Esophagus squamous epithelium (tissue), 5 donors: ENCODE data around the gene LTBP1. TPM values are rescaled to one million over a fixed set of nuclear protein-coding genes. Genes with fewer than 3 reads are reported as not detected.
"Not testable (repeated sequence)": the region's sequence is repeated elsewhere in the genome, so short reads cannot be mapped to it uniquely, and the experiment has no call there.

Source experiments
- DNase-seq: peaks from one replicate; lab custom pipeline; 2025; lab: John Stamatoyannopoulos, UW
- H3K27ac ChIP-seq, 4 donors: fragments of 200-600 bp; sonication (generic); one replicate each; pipeline ENCODE4 v1.5.1; 2016 to 2019; ENCODE audit warnings: mild to moderate bottlenecking in 1 of 4
- H3K27me3 ChIP-seq, 4 donors: fragments of 200-600 bp; sonication (generic); 1 replicate in 3 of 4; 2 replicates in 1 of 4; pipeline versions ENCODE4 v1.5.1 to v1.6.0; 2017 to 2021; ENCODE audit warnings: antibody characterized with exemption in 1 of 4
- H3K36me3 ChIP-seq, 3 donors: fragments of 200-600 bp; sonication (generic); one replicate each; pipeline ENCODE4 v1.5.1; 2016 to 2019
- H3K4me1 ChIP-seq, 3 donors: fragments of 200-600 bp; sonication (generic); one replicate each; pipeline ENCODE4 v1.5.1; 2017 to 2019
- H3K4me3 ChIP-seq, 4 donors: fragments of 200-600 bp; sonication (generic); 1 replicate in 3 of 4; 2 replicates in 1 of 4; pipeline ENCODE4 v1.5.1; 2016 to 2019; ENCODE audit warnings: mild to moderate bottlenecking in 2 of 4, moderate library complexity in 1 of 4
- H3K9me3 ChIP-seq, 3 donors: fragments of 200-600 bp; sonication (generic); one replicate each; pipeline ENCODE4 v1.5.1; 2016 to 2019
- CTCF ChIP-seq, 6 experiments: fragments of 450-650 bp in 4 of 6; fragments of 200-600 bp in 2 of 6; sonication (generic) in 2 of 6; IDR thresholded peaks; one replicate each; pipeline ENCODE4 v1.5.1; 2016 to 2019; ENCODE audit warnings: antibody characterized with exemption in 6 of 6, mild to moderate bottlenecking in 4 of 6, moderate library complexity in 4 of 6
- POLR2A ChIP-seq, 4 donors: fragments of 450-650 bp; IDR thresholded peaks; one replicate each; pipeline ENCODE4 v1.6.1; 2017; ENCODE audit warnings: antibody characterized with exemption in 4 of 4, mild to moderate bottlenecking in 4 of 4, moderate library complexity in 3 of 4
- WGBS, 2 donors: methylation state at CpG; one replicate each; pipeline ENCODE4 v1.1.5; 2018; 5-methylcytosine and 5-hydroxymethylcytosine counted together
- intact Hi-C: fragments of 100-400 bp; cut with DNase I; formaldehyde crosslinking; loops from one replicate; pipeline ENCODE4 v1.15.0; 2022
- total RNA-seq, 4 donors: library from RNA; depleted of rRNA; stranded (reverse); fragments of >200 nt; gene quantifications; one replicate each; pipeline ENCODE4 v1.1.0, GENCODE V29; 2016
- donor health status: DM: yes; HTN: yes; CAD: no.

The LTBP1 gene
- total RNA-seq, 4 donors from 2014 or later = 5.5 to 69.4 (median 32.6) TPM

GRCh38 chr2:33436083-33436482, 489.3 kb downstream of the LTBP1 start:
- intact Hi-C loops = no loop called here
- Histone ChIP-seq H3K4me1 (no peaks in the 10 kb centered on the region), H3K9me3 (no peaks in the 10 kb centered on the region), H3K4me3 (no peak overlapping the region), H3K27ac (peak overlapping the region in 2 of 4 donors; percentile 4 to 50), H3K27me3 (no peaks in the 10 kb centered on the region), H3K36me3 (no peaks in the 10 kb centered on the region)
- no peak for TF ChIP-seq POLR2A (IDR thresholded peaks at IDR 0.05)
- no peak for TF ChIP-seq CTCF (IDR thresholded peaks at IDR 0.05)
- 42 to 69% methylated on average over 1 of the region's 1 CpG for WGBS, 2 donors
- no peak for DNase-seq

GRCh38 chr2:33437297-33437696, 490.5 kb downstream of the LTBP1 start:
- no peaks in the 10 kb centered on the region for H3K4me1 ChIP-seq
- H3K4me3 ChIP-seq = peak overlapping the region in 2 of 4 donors; percentile 4 to 21
- H3K27me3 ChIP-seq = no peaks in the 10 kb centered on the region
- TF ChIP-seq CTCF (IDR thresholded peaks at IDR 0.05) (no peak), POLR2A (IDR thresholded peaks at IDR 0.05) (no peak)
- 38 to 43% methylated on average over 4 of the region's 4 CpGs for WGBS, 2 donors
- H3K36me3 ChIP-seq = no peaks in the 10 kb centered on the region
- no peaks in the 10 kb centered on the region for H3K9me3 ChIP-seq
- intact Hi-C loops = no loop called here
- peak overlapping the region; percentile 24 to 57 (median 50) for H3K27ac ChIP-seq
- DNase-seq = no peak

GRCh38 chr2:33437815-33438214, 491.1 kb downstream of the LTBP1 start:
- H3K4me3 ChIP-seq = no peak overlapping the region

GRCh38 chr2:33441235-33441810, 494.6 kb downstream of the LTBP1 start:
- peaks cover 0 to 4% (median 0%) of the 10 kb centered on the region in 3 donors for H3K4me1 ChIP-seq
- no peaks in the 10 kb centered on the region for H3K27me3 ChIP-seq
- no peak overlapping the region for H3K27ac ChIP-seq
- no peak for DNase-seq
- intact Hi-C loops = no loop called here
- no peaks in the 10 kb centered on the region for H3K9me3 ChIP-seq
- TF ChIP-seq POLR2A (IDR thresholded peaks at IDR 0.05) (no peak), CTCF (IDR thresholded peaks at IDR 0.05) (peak in 4 of 6 experiments; percentile 28 to 63 (median 55))
- 35 to 36% methylated on average over 3 of the region's 3 CpGs for WGBS, 2 donors
- H3K36me3 ChIP-seq = no peaks in the 10 kb centered on the region
- H3K4me3 ChIP-seq = no peak overlapping the region

More at GRCh38 chr2:33437815-33438214, 491.1 kb downstream of the LTBP1 start:
- TF ChIP-seq POLR2A (IDR thresholded peaks at IDR 0.05) (no peak), CTCF (IDR thresholded peaks at IDR 0.05) (no peak)
- WGBS, 2 donors = 42 to 53% methylated on average over 2 of the region's 2 CpGs
- DNase-seq = no peak
- intact Hi-C loops = no loop called here
- no peaks in the 10 kb centered on the region for H3K4me1 ChIP-seq
- peak overlapping the region; percentile 24 to 51 (median 38) for H3K27ac ChIP-seq
- H3K9me3 ChIP-seq = no peaks in the 10 kb centered on the region
- no peaks in the 10 kb centered on the region for H3K27me3 ChIP-seq
- H3K36me3 ChIP-seq = no peaks in the 10 kb centered on the region

GRCh38 chr2:33442052-33442451, 495.3 kb downstream of the LTBP1 start:
- H3K4me3 ChIP-seq, H3K36me3 ChIP-seq, DNase-seq, H3K4me1 ChIP-seq, H3K27me3 ChIP-seq, H3K9me3 ChIP-seq, intact Hi-C loops: not testable (repeated sequence)
- peak overlapping the region in 2 of 4 donors; percentile 23 to 40 for H3K27ac ChIP-seq
- 94 to 97% methylated on average over 9 of the region's 9 CpGs for WGBS, 2 donors
